ENCODE data around the gene ARMH4. TPM values are rescaled to one million over a fixed set of nuclear protein-coding genes. Genes with fewer than 3 reads are reported as not detected.

The ARMH4 gene
- total RNA-seq, 1 experiment from 2014 or later: 7.8 TPM

GRCh38 chr14:58177125-58177524, 25.1 kb upstream of the ARMH4 start:
- BruUV-seq (replicated peaks): no TSS peak
- Histone ChIP-seq H3K27me3 (replicated peaks; ENCODE audit: insufficient read depth, low read depth, low read length, poor library complexity) (no peaks in the 10 kb centered on the region), H3K4me1 (ENCODE audit: insufficient read depth, low read length, poor library complexity, severe bottlenecking) (no peaks in the 10 kb centered on the region), H3K36me3 (ENCODE audit: insufficient read depth, low read length, poor library complexity, severe bottlenecking) (no peaks in the 10 kb centered on the region), H3K4me3 (ENCODE audit: low read depth, low read length, poor library complexity, severe bottlenecking) (no peak overlapping the region), H3K27ac (ENCODE audit: low read depth, low read length, poor library complexity, severe bottlenecking) (no peak overlapping the region), H3K9me3 (ENCODE audit: low read depth, low read length, poor library complexity, severe bottlenecking) (no peaks in the 10 kb centered on the region)
- DNase-seq (ENCODE audit: low spot score): no peak
- POLR2A ChIA-PET (ENCODE audit: low non-redundant PET): no interaction called here
- intact Hi-C loops (cut with micrococcal nuclease; ENCODE audit: unreplicated experiment): no loop called here
- TF ChIP-seq, protein P1, sequence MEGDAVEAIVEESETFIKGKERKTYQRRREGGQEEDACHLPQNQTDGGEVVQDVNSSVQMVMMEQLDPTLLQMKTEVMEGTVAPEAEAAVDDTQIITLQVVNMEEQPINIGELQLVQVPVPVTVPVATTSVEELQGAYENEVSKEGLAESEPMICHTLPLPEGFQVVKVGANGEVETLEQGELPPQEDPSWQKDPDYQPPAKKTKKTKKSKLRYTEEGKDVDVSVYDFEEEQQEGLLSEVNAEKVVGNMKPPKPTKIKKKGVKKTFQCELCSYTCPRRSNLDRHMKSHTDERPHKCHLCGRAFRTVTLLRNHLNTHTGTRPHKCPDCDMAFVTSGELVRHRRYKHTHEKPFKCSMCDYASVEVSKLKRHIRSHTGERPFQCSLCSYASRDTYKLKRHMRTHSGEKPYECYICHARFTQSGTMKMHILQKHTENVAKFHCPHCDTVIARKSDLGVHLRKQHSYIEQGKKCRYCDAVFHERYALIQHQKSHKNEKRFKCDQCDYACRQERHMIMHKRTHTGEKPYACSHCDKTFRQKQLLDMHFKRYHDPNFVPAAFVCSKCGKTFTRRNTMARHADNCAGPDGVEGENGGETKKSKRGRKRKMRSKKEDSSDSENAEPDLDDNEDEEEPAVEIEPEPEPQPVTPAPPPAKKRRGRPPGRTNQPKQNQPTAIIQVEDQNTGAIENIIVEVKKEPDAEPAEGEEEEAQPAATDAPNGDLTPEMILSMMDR (conservative IDR thresholded peaks at IDR 0.05; ENCODE audit: low read depth, low read length): no peak
- TF ChIP-seq EZH2 (IDR thresholded peaks at IDR 0.05; ENCODE audit: borderline replicate concordance, low read depth, low read length, poor library complexity, severe bottlenecking): no peak
- CTCF ChIA-PET: no interaction called here

GRCh38 chr14:58171090-58171489, 19.1 kb upstream of the ARMH4 start:
- Histone ChIP-seq H3K4me3 (ENCODE audit: low read depth, low read length, poor library complexity, severe bottlenecking) (no peak overlapping the region), H3K9me3 (ENCODE audit: low read depth, low read length, poor library complexity, severe bottlenecking) (no peaks in the 10 kb centered on the region), H3K4me1 (ENCODE audit: insufficient read depth, low read length, poor library complexity, severe bottlenecking) (peaks cover 12% of the 10 kb centered on the region), H3K27me3 (replicated peaks; ENCODE audit: insufficient read depth, low read depth, low read length, poor library complexity) (no peaks in the 10 kb centered on the region), H3K36me3 (ENCODE audit: insufficient read depth, low read length, poor library complexity, severe bottlenecking) (no peaks in the 10 kb centered on the region), H3K27ac (ENCODE audit: low read depth, low read length, poor library complexity, severe bottlenecking) (no peak overlapping the region)
- CTCF ChIA-PET: interaction anchor here (0.5 kb wide), 1 partner anchor 871 kb away, joined by 14 read pairs; no protein-coding TSS in a partner anchor
- TF ChIP-seq, protein P1 (conservative IDR thresholded peaks at IDR 0.05; ENCODE audit: low read depth, low read length): no peak
- TF ChIP-seq EZH2 (IDR thresholded peaks at IDR 0.05; ENCODE audit: borderline replicate concordance, low read depth, low read length, poor library complexity, severe bottlenecking): no peak
- peak; percentile 88 for DNase-seq (ENCODE audit: low spot score)
- no TSS peak for BruUV-seq (replicated peaks)
- POLR2A ChIA-PET (ENCODE audit: low non-redundant PET): no interaction called here
- intact Hi-C loops (cut with micrococcal nuclease; ENCODE audit: unreplicated experiment): no loop called here

DNA sequence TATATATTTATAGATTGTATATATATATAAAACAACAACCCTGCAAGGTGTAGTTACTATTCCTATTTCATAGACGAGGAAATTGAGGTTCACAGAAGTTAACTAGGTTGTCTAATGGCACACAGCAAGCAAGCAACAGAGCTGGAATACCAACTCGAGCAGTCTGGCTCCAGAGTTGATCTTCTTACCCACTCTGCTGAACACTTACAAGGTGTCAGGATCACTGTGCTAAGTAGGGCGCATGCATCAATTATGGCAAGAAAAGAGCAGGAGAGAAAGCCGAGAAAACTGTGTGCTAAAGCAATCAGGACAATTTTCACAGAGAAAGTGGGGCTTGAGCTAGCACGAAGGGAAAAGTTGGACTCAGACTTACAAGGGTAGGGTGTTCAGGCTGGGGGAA, 15.9 kb upstream of the ARMH4 start:
- Histone ChIP-seq H3K36me3 (ENCODE audit: insufficient read depth, low read length, poor library complexity, severe bottlenecking) (no peaks in the 10 kb centered on the region), H3K27me3 (replicated peaks; ENCODE audit: insufficient read depth, low read depth, low read length, poor library complexity) (no peaks in the 10 kb centered on the region), H3K4me3 (ENCODE audit: low read depth, low read length, poor library complexity, severe bottlenecking) (no peak overlapping the region), H3K9me3 (ENCODE audit: low read depth, low read length, poor library complexity, severe bottlenecking) (no peaks in the 10 kb centered on the region), H3K4me1 (ENCODE audit: insufficient read depth, low read length, poor library complexity, severe bottlenecking) (peaks cover 12% of the 10 kb centered on the region), H3K27ac (ENCODE audit: low read depth, low read length, poor library complexity, severe bottlenecking) (no peak overlapping the region)
- ChIA-PET CTCF (no interaction called here), POLR2A (ENCODE audit: low non-redundant PET) (interaction anchor here (0.7 kb wide), 1 partner anchor 917 kb away, joined by 17 read pairs; no protein-coding TSS in a partner anchor)
- intact Hi-C loops (cut with micrococcal nuclease; ENCODE audit: unreplicated experiment): loop anchor here (2.0 kb wide), 2 partner anchors 59 to 475 kb away; no protein-coding TSS in a partner anchor
- no peak for DNase-seq (ENCODE audit: low spot score)
- TF ChIP-seq, protein P1 (conservative IDR thresholded peaks at IDR 0.05; ENCODE audit: low read depth, low read length): no peak
- TF ChIP-seq EZH2 (IDR thresholded peaks at IDR 0.05; ENCODE audit: borderline replicate concordance, low read depth, low read length, poor library complexity, severe bottlenecking): no peak
- no TSS peak for BruUV-seq (replicated peaks)
